Measurements from ENCODE around the gene MYBBP1A. TPM values are rescaled to one million over a fixed set of nuclear protein-coding genes. Genes with fewer than 3 reads are reported as not detected.

The MYBBP1A gene
- total and polyA plus RNA-seq, 2 experiments from 2014 or later: 70.7 to 213 TPM

DNA sequence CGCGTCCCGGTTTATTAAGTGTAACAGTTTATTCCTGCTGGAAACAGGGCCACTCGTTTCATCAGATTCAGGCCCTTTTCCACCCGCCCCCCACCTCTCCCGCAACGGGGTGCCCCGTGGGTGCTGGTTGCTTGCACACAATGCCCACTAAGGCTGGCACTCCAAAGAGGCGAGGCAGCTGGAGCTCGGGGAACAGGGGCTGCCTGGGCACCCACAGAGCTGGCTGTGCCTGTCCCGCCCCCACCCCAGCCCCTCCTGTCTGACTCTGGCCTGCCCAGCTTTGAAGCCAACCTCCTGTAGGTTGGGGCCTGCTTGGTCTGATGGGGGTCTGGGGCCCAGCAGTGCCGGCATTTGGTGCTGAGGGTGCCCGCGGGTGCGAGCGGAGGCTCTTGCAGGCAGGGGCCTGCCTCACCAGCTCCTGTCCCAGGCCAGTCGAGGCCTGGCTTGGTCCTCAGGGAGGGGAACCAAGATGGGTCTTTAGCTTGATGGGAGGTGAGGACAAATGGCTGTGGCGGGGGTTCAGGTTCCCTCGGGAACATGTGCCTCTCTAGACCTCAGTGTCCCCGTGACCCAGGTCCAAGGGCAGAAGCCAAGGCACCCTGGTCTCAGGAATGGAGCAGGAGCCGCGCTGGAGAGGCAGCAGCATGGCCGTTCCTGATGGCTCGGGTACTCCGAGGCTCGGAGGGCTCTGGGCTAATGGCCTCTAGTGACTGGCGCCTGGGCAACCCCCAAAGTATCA, 20.1 kb downstream of the MYBBP1A start:
- Mint-ChIP-seq H3K4me1 (peaks cover 21% of the 10 kb centered on the region), H3K4me3 (peak overlapping the region; percentile 65), H3K27ac (no peak overlapping the region), H3K9me3 (no peaks in the 10 kb centered on the region; the same call in 2 of the 3 replicates), H3K27me3 (ENCODE audit: insufficient read depth, low read depth, poor library complexity) (peaks cover 60% of the 10 kb centered on the region), H3K36me3 (ENCODE audit: low read depth) (peaks cover 22% of the 10 kb centered on the region)
- Histone ChIP-seq H3K4me2 (peak overlapping the region; percentile 75), H4K20me1 (replicated peaks; ENCODE audit: insufficient read depth) (peaks cover 8% of the 10 kb centered on the region), H3K4me1 (ENCODE audit: insufficient read depth) (peaks cover 7% of the 10 kb centered on the region; the same call in 1 of the 2 replicates), H3K9me2 (ENCODE audit: insufficient read depth) (no peaks in the 10 kb centered on the region), H3K4me3 (peak overlapping the region; percentile 50; the same call in 1 of the 2 replicates), H3F3A (replicated peaks; ENCODE audit: low read depth) (peaks cover 10% of the 10 kb centered on the region), H3K27me3 (ENCODE audit: insufficient read depth) (peaks cover 22% of the 10 kb centered on the region), H2AFZ (no peak overlapping the region), H3K27ac (ENCODE audit: low read depth) (no peak overlapping the region), H3K36me3 (ENCODE audit: insufficient read depth) (no peaks in the 10 kb centered on the region; the same call in 1 of the 2 replicates), H3K79me2 (replicated peaks; ENCODE audit: insufficient read depth) (no peaks in the 10 kb centered on the region)
- TF ChIP-seq, protein P1, sequence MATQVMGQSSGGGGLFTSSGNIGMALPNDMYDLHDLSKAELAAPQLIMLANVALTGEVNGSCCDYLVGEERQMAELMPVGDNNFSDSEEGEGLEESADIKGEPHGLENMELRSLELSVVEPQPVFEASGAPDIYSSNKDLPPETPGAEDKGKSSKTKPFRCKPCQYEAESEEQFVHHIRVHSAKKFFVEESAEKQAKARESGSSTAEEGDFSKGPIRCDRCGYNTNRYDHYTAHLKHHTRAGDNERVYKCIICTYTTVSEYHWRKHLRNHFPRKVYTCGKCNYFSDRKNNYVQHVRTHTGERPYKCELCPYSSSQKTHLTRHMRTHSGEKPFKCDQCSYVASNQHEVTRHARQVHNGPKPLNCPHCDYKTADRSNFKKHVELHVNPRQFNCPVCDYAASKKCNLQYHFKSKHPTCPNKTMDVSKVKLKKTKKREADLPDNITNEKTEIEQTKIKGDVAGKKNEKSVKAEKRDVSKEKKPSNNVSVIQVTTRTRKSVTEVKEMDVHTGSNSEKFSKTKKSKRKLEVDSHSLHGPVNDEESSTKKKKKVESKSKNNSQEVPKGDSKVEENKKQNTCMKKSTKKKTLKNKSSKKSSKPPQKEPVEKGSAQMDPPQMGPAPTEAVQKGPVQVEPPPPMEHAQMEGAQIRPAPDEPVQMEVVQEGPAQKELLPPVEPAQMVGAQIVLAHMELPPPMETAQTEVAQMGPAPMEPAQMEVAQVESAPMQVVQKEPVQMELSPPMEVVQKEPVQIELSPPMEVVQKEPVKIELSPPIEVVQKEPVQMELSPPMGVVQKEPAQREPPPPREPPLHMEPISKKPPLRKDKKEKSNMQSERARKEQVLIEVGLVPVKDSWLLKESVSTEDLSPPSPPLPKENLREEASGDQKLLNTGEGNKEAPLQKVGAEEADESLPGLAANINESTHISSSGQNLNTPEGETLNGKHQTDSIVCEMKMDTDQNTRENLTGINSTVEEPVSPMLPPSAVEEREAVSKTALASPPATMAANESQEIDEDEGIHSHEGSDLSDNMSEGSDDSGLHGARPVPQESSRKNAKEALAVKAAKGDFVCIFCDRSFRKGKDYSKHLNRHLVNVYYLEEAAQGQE (IDR thresholded peaks at IDR 0.05; ENCODE audit: unreplicated experiment): no peak
- TF ChIP-seq NANOG (IDR thresholded peaks at IDR 0.05; ENCODE audit: borderline replicate concordance) (no peak), POLR2AphosphoS5 (IDR thresholded peaks at IDR 0.05; ENCODE audit: low read depth) (peak; percentile 19; the same call in 1 of the 2 replicates)
- DNase-seq (ENCODE audit: low spot score): peak; percentile 43
- ATAC-seq: peak; percentile 11

DNA sequence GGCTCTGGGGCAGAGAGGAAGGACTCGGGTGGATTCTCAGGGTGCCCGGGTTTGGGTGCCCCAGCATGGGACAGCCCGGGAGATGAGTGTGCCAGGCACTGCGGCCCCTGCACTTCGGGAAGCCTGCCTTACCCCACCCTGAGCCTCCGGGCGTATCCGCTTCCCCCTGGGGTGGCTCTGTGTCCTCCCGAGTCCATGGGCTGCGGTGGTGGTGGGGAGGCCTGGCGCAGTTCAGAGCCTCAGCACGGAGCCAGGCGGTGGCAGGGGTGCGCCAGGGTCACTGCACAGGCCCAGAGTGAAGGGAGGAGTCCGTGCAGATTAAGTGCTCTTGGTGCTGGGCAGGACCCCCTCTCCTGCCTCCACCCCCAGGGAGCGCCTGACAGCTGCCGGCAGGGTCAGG, 20.7 kb downstream of the MYBBP1A start:
- Mint-ChIP-seq H3K4me1 (peaks cover 18% of the 10 kb centered on the region), H3K27ac (no peak overlapping the region), H3K36me3 (ENCODE audit: low read depth) (peaks cover 16% of the 10 kb centered on the region), H3K27me3 (ENCODE audit: insufficient read depth, low read depth, poor library complexity) (peaks cover 59% of the 10 kb centered on the region), H3K9me3 (no peaks in the 10 kb centered on the region; the same call in 2 of the 3 replicates), H3K4me3 (no peak overlapping the region)
- no peaks in the 10 kb centered on the region; the same call in 1 of the 2 replicates for H3K36me3 ChIP-seq (ENCODE audit: insufficient read depth)
- peaks cover 26% of the 10 kb centered on the region for H3K27me3 ChIP-seq (ENCODE audit: insufficient read depth)
- H3K27ac ChIP-seq (ENCODE audit: low read depth): no peak overlapping the region
- no peaks in the 10 kb centered on the region for H3K9me2 ChIP-seq (ENCODE audit: insufficient read depth)
- no peaks in the 10 kb centered on the region for H3K79me2 ChIP-seq (replicated peaks; ENCODE audit: insufficient read depth)
- peaks cover 10% of the 10 kb centered on the region for H3F3A ChIP-seq (replicated peaks; ENCODE audit: low read depth)
- H2AFZ ChIP-seq: no peak overlapping the region
- no peak overlapping the region for H3K4me3 ChIP-seq
- no peak overlapping the region for H3K4me2 ChIP-seq
- peaks cover 7% of the 10 kb centered on the region for H4K20me1 ChIP-seq (replicated peaks; ENCODE audit: insufficient read depth)
- ATAC-seq: no peak
- peaks cover 7% of the 10 kb centered on the region; the same call in 1 of the 2 replicates for H3K4me1 ChIP-seq (ENCODE audit: insufficient read depth)
- DNase-seq (ENCODE audit: low spot score): no peak
- TF ChIP-seq EZH2phosphoT487 (IDR thresholded peaks at IDR 0.05; ENCODE audit: unreplicated experiment) (no peak), ZNF114 (CRISPR knock-in tag; IDR thresholded peaks at IDR 0.05) (no peak), ZNF331 (CRISPR knock-in tag; IDR thresholded peaks at IDR 0.05; ENCODE audit: low read depth) (no peak), NANOG (IDR thresholded peaks at IDR 0.05; ENCODE audit: borderline replicate concordance) (no peak), JUNB (IDR thresholded peaks at IDR 0.05; ENCODE audit: unreplicated experiment) (no peak)
- TF ChIP-seq, protein P2, sequence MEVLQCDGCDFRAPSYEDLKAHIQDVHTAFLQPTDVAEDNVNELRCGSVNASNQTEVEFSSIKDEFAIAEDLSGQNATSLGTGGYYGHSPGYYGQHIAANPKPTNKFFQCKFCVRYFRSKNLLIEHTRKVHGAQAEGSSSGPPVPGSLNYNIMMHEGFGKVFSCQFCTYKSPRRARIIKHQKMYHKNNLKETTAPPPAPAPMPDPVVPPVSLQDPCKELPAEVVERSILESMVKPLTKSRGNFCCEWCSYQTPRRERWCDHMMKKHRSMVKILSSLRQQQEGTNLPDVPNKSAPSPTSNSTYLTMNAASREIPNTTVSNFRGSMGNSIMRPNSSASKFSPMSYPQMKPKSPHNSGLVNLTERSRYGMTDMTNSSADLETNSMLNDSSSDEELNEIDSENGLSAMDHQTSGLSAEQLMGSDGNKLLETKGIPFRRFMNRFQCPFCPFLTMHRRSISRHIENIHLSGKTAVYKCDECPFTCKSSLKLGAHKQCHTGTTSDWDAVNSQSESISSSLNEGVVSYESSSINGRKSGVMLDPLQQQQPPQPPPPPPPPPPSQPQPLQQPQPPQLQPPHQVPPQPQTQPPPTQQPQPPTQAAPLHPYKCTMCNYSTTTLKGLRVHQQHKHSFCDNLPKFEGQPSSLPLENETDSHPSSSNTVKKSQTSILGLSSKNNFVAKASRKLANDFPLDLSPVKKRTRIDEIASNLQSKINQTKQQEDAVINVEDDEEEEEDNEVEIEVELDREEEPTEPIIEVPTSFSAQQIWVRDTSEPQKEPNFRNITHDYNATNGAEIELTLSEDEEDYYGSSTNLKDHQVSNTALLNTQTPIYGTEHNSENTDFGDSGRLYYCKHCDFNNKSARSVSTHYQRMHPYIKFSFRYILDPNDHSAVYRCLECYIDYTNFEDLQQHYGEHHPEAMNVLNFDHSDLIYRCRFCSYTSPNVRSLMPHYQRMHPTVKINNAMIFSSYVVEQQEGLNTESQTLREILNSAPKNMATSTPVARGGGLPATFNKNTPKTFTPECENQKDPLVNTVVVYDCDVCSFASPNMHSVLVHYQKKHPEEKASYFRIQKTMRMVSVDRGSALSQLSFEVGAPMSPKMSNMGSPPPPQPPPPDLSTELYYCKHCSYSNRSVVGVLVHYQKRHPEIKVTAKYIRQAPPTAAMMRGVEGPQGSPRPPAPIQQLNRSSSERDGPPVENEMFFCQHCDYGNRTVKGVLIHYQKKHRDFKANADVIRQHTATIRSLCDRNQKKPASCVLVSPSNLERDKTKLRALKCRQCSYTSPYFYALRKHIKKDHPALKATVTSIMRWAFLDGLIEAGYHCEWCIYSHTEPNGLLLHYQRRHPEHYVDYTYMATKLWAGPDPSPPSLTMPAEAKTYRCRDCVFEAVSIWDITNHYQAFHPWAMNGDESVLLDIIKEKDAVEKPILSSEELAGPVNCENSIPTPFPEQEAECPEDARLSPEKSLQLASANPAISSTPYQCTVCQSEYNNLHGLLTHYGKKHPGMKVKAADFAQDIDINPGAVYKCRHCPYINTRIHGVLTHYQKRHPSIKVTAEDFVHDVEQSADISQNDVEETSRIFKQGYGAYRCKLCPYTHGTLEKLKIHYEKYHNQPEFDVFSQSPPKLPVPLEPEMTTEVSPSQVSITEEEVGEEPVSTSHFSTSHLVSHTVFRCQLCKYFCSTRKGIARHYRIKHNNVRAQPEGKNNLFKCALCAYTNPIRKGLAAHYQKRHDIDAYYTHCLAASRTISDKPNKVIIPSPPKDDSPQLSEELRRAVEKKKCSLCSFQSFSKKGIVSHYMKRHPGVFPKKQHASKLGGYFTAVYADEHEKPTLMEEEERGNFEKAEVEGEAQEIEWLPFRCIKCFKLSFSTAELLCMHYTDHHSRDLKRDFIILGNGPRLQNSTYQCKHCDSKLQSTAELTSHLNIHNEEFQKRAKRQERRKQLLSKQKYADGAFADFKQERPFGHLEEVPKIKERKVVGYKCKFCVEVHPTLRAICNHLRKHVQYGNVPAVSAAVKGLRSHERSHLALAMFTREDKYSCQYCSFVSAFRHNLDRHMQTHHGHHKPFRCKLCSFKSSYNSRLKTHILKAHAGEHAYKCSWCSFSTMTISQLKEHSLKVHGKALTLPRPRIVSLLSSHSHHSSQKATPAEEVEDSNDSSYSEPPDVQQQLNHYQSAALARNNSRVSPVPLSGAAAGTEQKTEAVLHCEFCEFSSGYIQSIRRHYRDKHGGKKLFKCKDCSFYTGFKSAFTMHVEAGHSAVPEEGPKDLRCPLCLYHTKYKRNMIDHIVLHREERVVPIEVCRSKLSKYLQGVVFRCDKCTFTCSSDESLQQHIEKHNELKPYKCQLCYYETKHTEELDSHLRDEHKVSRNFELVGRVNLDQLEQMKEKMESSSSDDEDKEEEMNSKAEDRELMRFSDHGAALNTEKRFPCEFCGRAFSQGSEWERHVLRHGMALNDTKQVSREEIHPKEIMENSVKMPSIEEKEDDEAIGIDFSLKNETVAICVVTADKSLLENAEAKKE (CRISPR knock-in tag; IDR thresholded peaks at IDR 0.05): no peak
- TF ChIP-seq, protein P3, sequence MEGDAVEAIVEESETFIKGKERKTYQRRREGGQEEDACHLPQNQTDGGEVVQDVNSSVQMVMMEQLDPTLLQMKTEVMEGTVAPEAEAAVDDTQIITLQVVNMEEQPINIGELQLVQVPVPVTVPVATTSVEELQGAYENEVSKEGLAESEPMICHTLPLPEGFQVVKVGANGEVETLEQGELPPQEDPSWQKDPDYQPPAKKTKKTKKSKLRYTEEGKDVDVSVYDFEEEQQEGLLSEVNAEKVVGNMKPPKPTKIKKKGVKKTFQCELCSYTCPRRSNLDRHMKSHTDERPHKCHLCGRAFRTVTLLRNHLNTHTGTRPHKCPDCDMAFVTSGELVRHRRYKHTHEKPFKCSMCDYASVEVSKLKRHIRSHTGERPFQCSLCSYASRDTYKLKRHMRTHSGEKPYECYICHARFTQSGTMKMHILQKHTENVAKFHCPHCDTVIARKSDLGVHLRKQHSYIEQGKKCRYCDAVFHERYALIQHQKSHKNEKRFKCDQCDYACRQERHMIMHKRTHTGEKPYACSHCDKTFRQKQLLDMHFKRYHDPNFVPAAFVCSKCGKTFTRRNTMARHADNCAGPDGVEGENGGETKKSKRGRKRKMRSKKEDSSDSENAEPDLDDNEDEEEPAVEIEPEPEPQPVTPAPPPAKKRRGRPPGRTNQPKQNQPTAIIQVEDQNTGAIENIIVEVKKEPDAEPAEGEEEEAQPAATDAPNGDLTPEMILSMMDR (conservative IDR thresholded peaks at IDR 0.05; ENCODE audit: low read depth in 2 of 2): no peak
